Neuronal stem cell (in vitro differentiated cells): ENCODE data around the gene WWOX.

Experiments used
- DNase-seq: peaks from one replicate; pipeline ENCODE4 v3.0.0-alpha.2; 2013; ENCODE audit warnings: low spot score
- H2AFZ ChIP-seq: one replicate; pipeline ENCODE4 v1.6.1; 2013; ENCODE audit warnings: mild to moderate bottlenecking, low read length, inconsistent platforms
- H2AK5ac ChIP-seq: 2 replicates; pipeline ENCODE4 v1.6.1; 2013; ENCODE audit warnings: low read depth, mild to moderate bottlenecking, inconsistent platforms, low read length, moderate library complexity, mixed read lengths
- H2BK120ac ChIP-seq: 2 replicates; pipeline ENCODE4 v1.6.1; 2013; ENCODE audit warnings: low read depth, mild to moderate bottlenecking, inconsistent platforms, low read length, moderate library complexity, mixed read lengths
- H2BK12ac ChIP-seq: one replicate; pipeline ENCODE4 v1.6.1; 2013; ENCODE audit warnings: low read length, inconsistent platforms
- H2BK15ac ChIP-seq: 2 replicates; pipeline ENCODE4 v1.6.1; 2013; ENCODE audit warnings: mild to moderate bottlenecking, low read length, inconsistent platforms, mixed read lengths
- H2BK5ac ChIP-seq: one replicate; pipeline ENCODE4 v1.6.1; 2013; ENCODE audit warnings: inconsistent platforms, mild to moderate bottlenecking, low read length, moderate library complexity
- H3K14ac ChIP-seq: one replicate; pipeline ENCODE4 v1.6.1; 2013; ENCODE audit warnings: low read length, inconsistent platforms
- H3K18ac ChIP-seq: 2 replicates; pipeline ENCODE4 v1.6.1; 2013; ENCODE audit warnings: low read length, inconsistent platforms
- H3K23ac ChIP-seq: 2 replicates; pipeline ENCODE4 v1.6.1; 2013; ENCODE audit warnings: low read depth, mild to moderate bottlenecking, mixed read lengths, low read length, inconsistent platforms; ENCODE audit not compliant: poor library complexity
- H3K27ac ChIP-seq: replicated peaks from 3 replicates; pipeline ENCODE4 v1.5.1; 2013; ENCODE audit warnings: low read length, inconsistent platforms
- H3K27me3 ChIP-seq, 3 experiments: 2 replicates each; pipeline ENCODE4 v1.6.1; 2013; ENCODE audit warnings: low read length in 3 of 3, mild to moderate bottlenecking in 2 of 3, inconsistent platforms in 1 of 3, low read depth in 1 of 3, mixed read lengths in 1 of 3, moderate library complexity in 1 of 3; ENCODE audit not compliant: control insufficient read depth in 3 of 3, insufficient read depth in 3 of 3
- H3K36me3 ChIP-seq, 2 donors: replicated peaks in 1 of 2; 2 replicates each; pipeline ENCODE4 v1.6.1; 2013; ENCODE audit warnings: low read length in 2 of 2; ENCODE audit not compliant: control insufficient read depth in 2 of 2, insufficient read depth in 2 of 2
- H3K4ac ChIP-seq: 2 replicates; pipeline ENCODE4 v1.6.1; 2013; ENCODE audit warnings: inconsistent platforms, mild to moderate bottlenecking, low read length, moderate library complexity
- H3K4me1 ChIP-seq, 2 donors: 1 replicate in 1 of 2; 2 replicates in 1 of 2; pipeline ENCODE4 v1.6.1; 2013; ENCODE audit warnings: low read length in 2 of 2, low read depth in 1 of 2; ENCODE audit not compliant: control insufficient read depth in 2 of 2, insufficient read depth in 1 of 2
- H3K4me2 ChIP-seq: one replicate; pipeline ENCODE4 v1.6.1; 2013; ENCODE audit warnings: mild to moderate bottlenecking, low read length, inconsistent platforms; ENCODE audit not compliant: insufficient read depth, poor library complexity, severe bottlenecking
- H3K4me3 ChIP-seq, 2 donors: 2 replicates each; pipeline ENCODE4 v1.5.1; 2013; ENCODE audit warnings: low read length in 2 of 2, mild to moderate bottlenecking in 2 of 2, inconsistent platforms in 1 of 2, moderate library complexity in 1 of 2
- H3K79me1 ChIP-seq: one replicate; pipeline ENCODE4 v1.6.1; 2013; ENCODE audit warnings: low read depth, mild to moderate bottlenecking, inconsistent platforms, low read length, moderate library complexity
- H3K9ac ChIP-seq: one replicate; pipeline ENCODE4 v1.6.1; 2013; ENCODE audit warnings: mild to moderate bottlenecking, low read depth, low read length, inconsistent platforms; ENCODE audit not compliant: poor library complexity
- H3K9me3 ChIP-seq, 2 donors: replicated peaks in 1 of 2; 2 replicates each; pipeline versions ENCODE3 to v1.6.1; 2013; ENCODE audit warnings: low read length in 2 of 2, mild to moderate bottlenecking in 2 of 2, inconsistent platforms in 1 of 2, low read depth in 1 of 2, mixed read lengths in 1 of 2, moderate library complexity in 1 of 2; ENCODE audit not compliant: control insufficient read depth in 2 of 2, insufficient read depth in 1 of 2
- H4K8ac ChIP-seq: one replicate; pipeline ENCODE4 v1.6.1; 2013; ENCODE audit warnings: low read depth, mild to moderate bottlenecking, inconsistent platforms, low read length, moderate library complexity
- H4K91ac ChIP-seq: one replicate; pipeline ENCODE4 v1.6.1; 2013; ENCODE audit warnings: low read length, low read depth, mild to moderate bottlenecking, inconsistent platforms; ENCODE audit not compliant: poor library complexity
- WGBS, 2 donors: extraction: QIAGEN DNeasy Blood & Tissue Kit; methylation state at CpG; one replicate each; pipeline ENCODE4 v1.1.7; 2013; ENCODE audit warnings: missing lambda C conversion rate in 2 of 2, mixed read lengths in 1 of 2; ENCODE audit not compliant: insufficient read length in 2 of 2, insufficient replicate concordance in 1 of 2; ENCODE audit errors: extremely low coverage in 2 of 2; 5-methylcytosine and 5-hydroxymethylcytosine counted together

WWOX gene

GRCh38 chr16:79074951-79075350 lies 975.5 kb downstream of the WWOX start:
- no peak overlapping the region for H3K14ac ChIP-seq
- no peak overlapping the region for H2BK12ac ChIP-seq
- no peak overlapping the region for H3K4ac ChIP-seq
- no peak overlapping the region for H2AFZ ChIP-seq
- H2AK5ac ChIP-seq: no peak overlapping the region
- no peaks in the 10 kb centered on the region for H3K4me1 ChIP-seq
- no peaks in the 10 kb centered on the region for H3K36me3 ChIP-seq
- H3K18ac ChIP-seq: no peak overlapping the region
- no peak for DNase-seq
- H3K79me1 ChIP-seq: no peaks in the 10 kb centered on the region
- no peak overlapping the region for H3K27ac ChIP-seq
- no peak overlapping the region for H3K4me2 ChIP-seq
- H4K91ac ChIP-seq: no peak overlapping the region
- H3K27me3 ChIP-seq: no peaks in the 10 kb centered on the region
- H2BK120ac ChIP-seq: no peak overlapping the region
- H3K9ac ChIP-seq: no peak overlapping the region
- no peak overlapping the region for H2BK5ac ChIP-seq
- H3K23ac ChIP-seq: no peak overlapping the region
- no peak overlapping the region for H2BK15ac ChIP-seq
- WGBS, 2 donors: no CpG with 5 or more reads among the region's 4 CpGs
- H3K9me3 ChIP-seq: no peaks in the 10 kb centered on the region
- no peak overlapping the region for H4K8ac ChIP-seq
- H3K4me3 ChIP-seq: no peak overlapping the region

DNA sequence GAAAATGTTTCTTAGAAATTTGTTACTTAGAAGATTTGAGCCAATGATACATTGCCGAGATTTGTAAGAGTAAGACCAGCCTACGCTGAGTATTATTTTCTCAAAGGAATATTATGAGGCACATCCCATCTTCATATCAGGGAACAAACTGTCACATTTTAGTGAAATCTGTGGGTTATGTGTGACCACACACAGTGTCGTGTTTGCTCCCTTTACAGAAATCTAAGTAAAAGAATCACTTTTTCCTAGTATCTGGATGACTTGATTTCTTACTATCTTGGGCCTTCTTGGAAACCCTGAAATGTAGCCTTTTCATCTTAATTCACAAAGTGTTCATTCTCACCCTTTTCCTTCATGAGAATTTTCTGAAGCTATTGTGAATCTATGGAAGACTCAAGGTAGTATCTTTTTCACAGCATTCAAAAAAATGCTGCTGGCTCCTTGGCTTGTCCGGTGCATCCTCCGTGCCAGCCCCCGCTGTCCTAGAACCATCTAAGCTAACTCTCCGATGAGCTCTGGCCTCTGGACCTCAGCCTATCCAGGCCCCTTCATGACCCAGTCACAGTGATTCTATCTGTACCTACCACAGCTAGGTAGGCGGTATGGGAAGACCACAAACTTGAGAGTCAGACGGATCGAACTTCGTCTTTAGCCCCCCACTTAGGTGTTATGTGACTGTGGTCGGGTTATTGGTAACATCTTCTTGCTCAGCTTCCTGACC lies 976.8 kb downstream of the WWOX start:
- Histone ChIP-seq H2BK5ac (no peak overlapping the region), H2BK120ac (no peak overlapping the region), H3K9ac (no peak overlapping the region), H2BK15ac (no peak overlapping the region), H3K36me3 (no peaks in the 10 kb centered on the region), H2BK12ac (no peak overlapping the region), H3K18ac (no peak overlapping the region), H3K9me3 (no peaks in the 10 kb centered on the region), H3K4ac (no peak overlapping the region), H3K4me2 (no peak overlapping the region), H2AFZ (no peak overlapping the region), H3K4me3 (no peak overlapping the region), H4K91ac (no peak overlapping the region), H4K8ac (no peak overlapping the region), H3K23ac (no peak overlapping the region), H3K27me3 (no peaks in the 10 kb centered on the region), H3K79me1 (no peaks in the 10 kb centered on the region), H3K4me1 (no peaks in the 10 kb centered on the region), H3K14ac (no peak overlapping the region), H2AK5ac (no peak overlapping the region), H3K27ac (no peak overlapping the region)
- no peak for DNase-seq
- no CpG with 5 or more reads among the region's 12 CpGs for WGBS, 2 donors

- Histone ChIP-seq H3K36me3 (no peaks in the 10 kb centered on the region), H2BK120ac (no peak overlapping the region), H3K27me3 (no peaks in the 10 kb centered on the region), H3K23ac (no peak overlapping the region), H3K27ac (no peak overlapping the region), H3K4ac (no peak overlapping the region), H3K4me1 (no peaks in the 10 kb centered on the region), H4K8ac (no peak overlapping the region), H2AK5ac (no peak overlapping the region), H3K9ac (no peak overlapping the region), H2BK12ac (no peak overlapping the region), H2BK15ac (no peak overlapping the region), H3K79me1 (no peaks in the 10 kb centered on the region), H3K14ac (no peak overlapping the region), H4K91ac (no peak overlapping the region), H2AFZ (no peak overlapping the region), H3K9me3 (no peaks in the 10 kb centered on the region), H3K18ac (no peak overlapping the region), H3K4me2 (no peak overlapping the region), H3K4me3 (no peak overlapping the region), H2BK5ac (no peak overlapping the region)
- WGBS, 2 donors: no CpG with 5 or more reads among the region's 5 CpGs
- no peak for DNase-seq
Measured at GRCh38 chr16:79077346-79077745, 977.9 kb downstream of the WWOX start.

DNA sequence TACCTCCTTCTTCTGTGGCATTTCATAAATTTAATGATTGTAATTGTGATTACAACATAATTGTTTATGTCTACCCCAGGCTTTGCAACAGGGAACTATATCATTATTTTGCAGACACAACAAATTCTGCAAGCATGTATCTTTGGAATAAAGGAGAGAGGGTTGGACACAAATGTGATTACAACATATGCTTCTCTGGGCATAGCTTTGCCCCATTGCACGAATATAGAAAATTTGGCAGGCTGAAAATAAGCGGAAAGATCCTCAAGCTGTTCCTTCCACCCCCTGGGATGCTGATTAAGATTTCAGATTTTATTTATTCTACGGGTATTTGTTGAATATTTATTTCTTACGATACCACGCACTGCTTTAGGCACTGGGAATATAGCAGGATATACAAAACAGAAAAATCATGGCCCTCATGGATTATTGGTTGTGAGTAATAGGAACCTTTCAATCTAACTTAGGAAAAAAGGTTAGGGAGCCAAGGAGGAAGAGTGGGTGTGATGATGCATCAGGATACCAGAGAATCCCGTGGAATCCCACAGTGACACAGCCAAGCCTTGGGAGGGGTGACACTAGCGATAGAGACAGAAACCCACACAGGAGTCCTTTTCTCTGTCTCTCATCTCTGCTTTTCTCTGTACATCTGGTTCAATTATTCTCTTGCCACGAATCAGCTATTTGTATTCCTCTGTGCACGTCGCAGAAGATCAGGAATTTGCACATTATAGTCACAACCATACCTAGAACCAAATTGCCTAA lies 980.4 kb downstream of the WWOX start:
- no peak for DNase-seq
- Histone ChIP-seq H3K9me3 (no peaks in the 10 kb centered on the region), H2BK5ac (no peak overlapping the region), H3K36me3 (no peaks in the 10 kb centered on the region), H2BK120ac (no peak overlapping the region), H3K79me1 (no peaks in the 10 kb centered on the region), H3K4ac (no peak overlapping the region), H4K91ac (no peak overlapping the region), H2AK5ac (no peak overlapping the region), H4K8ac (no peak overlapping the region), H3K14ac (no peak overlapping the region), H3K4me1 (peaks cover 0 to 10% of the 10 kb centered on the region in 2 donors), H2AFZ (no peak overlapping the region), H2BK12ac (no peak overlapping the region), H3K4me2 (no peak overlapping the region), H3K27ac (no peak overlapping the region), H2BK15ac (no peak overlapping the region), H3K18ac (no peak overlapping the region), H3K9ac (no peak overlapping the region), H3K23ac (no peak overlapping the region), H3K27me3 (no peaks in the 10 kb centered on the region), H3K4me3 (no peak overlapping the region)
- WGBS, 2 donors: no CpG with 5 or more reads among the region's 10 CpGs
